SK-N-SH (cell line): Measurements from ENCODE around the gene STOX1. TPM values are rescaled to one million over a fixed set of nuclear protein-coding genes. Genes with fewer than 3 reads are reported as not detected.

Experiments
- CTCF ChIA-PET: fragments of 300-600, 350-600 bp; formaldehyde crosslinking; extraction: SDS; loops from one replicate; lab custom pipeline; 2021; lab: Yijun Ruan, JAX
- POLR2A ChIA-PET: fragments of 350-600 bp; sonication (Branson Sonifier 250); formaldehyde crosslinking; extraction: SDS; loops from one replicate; lab custom pipeline; 2020; ENCODE audit warnings: antibody characterized with exemption, inconsistent platforms; lab: Yijun Ruan, JAX
- DNase-seq: peaks from one replicate; pipeline ENCODE4 v3.0.0; 2012
- H2AFZ ChIP-seq: fragments of 200-600 bp; sonication (generic); 2 replicates; pipeline ENCODE4 v1.8.1; 2016; ENCODE audit warnings: antibody characterized with exemption, mild to moderate bottlenecking, low read depth
- H3F3A ChIP-seq: fragments of 200-600 bp; sonication (generic); replicated peaks from 2 replicates; pipeline ENCODE3; 2016; ENCODE audit warnings: antibody characterized with exemption, mild to moderate bottlenecking; ENCODE audit not compliant: insufficient read depth
- H3K27ac ChIP-seq, 2 experiments: fragments of 200-500 bp in 1 of 2; fragments of 200-600 bp in 1 of 2; sonication (Bioruptor generic) in 1 of 2; sonication (generic), shearing (Covaris generic) in 1 of 2; 2 replicates each; pipeline versions ENCODE4 v1.5.1 to v1.6.1; 2014 to 2016; ENCODE audit warnings: low read depth in 2 of 2, inconsistent platforms in 1 of 2, low read length in 1 of 2, mild to moderate bottlenecking in 1 of 2, mixed read lengths in 1 of 2
- H3K27me3 ChIP-seq: fragments of 200-600 bp; sonication (generic), shearing (Covaris generic); 2 replicates; pipeline ENCODE4 v1.6.1; 2016; ENCODE audit warnings: mixed run types; ENCODE audit not compliant: insufficient read depth
- H3K36me3 ChIP-seq, 2 experiments: fragments of 200-500 bp in 1 of 2; fragments of 200-600 bp in 1 of 2; sonication (Bioruptor generic) in 1 of 2; sonication (generic) in 1 of 2; replicated peaks in 1 of 2; 2 replicates each; pipeline versions ENCODE3 to v1.5.1; 2014 to 2016; ENCODE audit warnings: low read length in 1 of 2, mild to moderate bottlenecking in 1 of 2; ENCODE audit not compliant: insufficient read depth in 2 of 2, control insufficient read depth in 1 of 2
- H3K4me1 ChIP-seq, 2 experiments: fragments of 200-500 bp in 1 of 2; fragments of 200-600 bp in 1 of 2; sonication (Bioruptor generic) in 1 of 2; sonication (generic), shearing (Covaris generic) in 1 of 2; 2 replicates each; pipeline versions ENCODE4 v1.5.1 to v1.6.1; 2014 to 2016; ENCODE audit warnings: low read depth in 1 of 2, low read length in 1 of 2, mixed run types in 1 of 2; ENCODE audit not compliant: insufficient read depth in 2 of 2, control insufficient read depth in 1 of 2
- H3K4me2 ChIP-seq: fragments of 200-600 bp; sonication (generic), shearing (Covaris generic); 2 replicates; pipeline ENCODE4 v1.6.1; 2017; ENCODE audit warnings: mixed run types
- H3K4me3 ChIP-seq, 2 experiments: fragments of 200-500 bp in 1 of 2; fragments of 200-600 bp in 1 of 2; sonication (Bioruptor generic) in 1 of 2; sonication (generic), shearing (Covaris generic) in 1 of 2; 2 replicates each; pipeline versions ENCODE4 v1.5.1 to v1.8.1; 2014 to 2016; ENCODE audit warnings: low read depth in 2 of 2, inconsistent platforms in 1 of 2, low read length in 1 of 2, mild to moderate bottlenecking in 1 of 2, mixed read lengths in 1 of 2, moderate library complexity in 1 of 2
- H3K79me2 ChIP-seq: fragments of 200-600 bp; sonication (generic); 2 replicates; pipeline ENCODE4 v1.8.1; 2017; ENCODE audit warnings: mild to moderate bottlenecking; ENCODE audit not compliant: insufficient read depth
- H3K9ac ChIP-seq: fragments of 200-600 bp; sonication (generic); 2 replicates; pipeline ENCODE4 v1.6.1; 2017; ENCODE audit warnings: mixed run types
- H3K9me2 ChIP-seq: fragments of 200-600 bp; sonication (generic); 2 replicates; pipeline ENCODE4 v1.6.1; 2017; ENCODE audit warnings: mixed run types
- H3K9me3 ChIP-seq: fragments of 200-600 bp; sonication (generic); 2 replicates; pipeline ENCODE4 v1.6.1; 2017; ENCODE audit warnings: mixed run types, mild to moderate bottlenecking, moderate library complexity
- H4K20me1 ChIP-seq: fragments of 200-600 bp; sonication (generic); 2 replicates; pipeline ENCODE4 v1.6.1; 2017; ENCODE audit warnings: mild to moderate bottlenecking, mixed run types; ENCODE audit not compliant: insufficient read depth
- EZH2phosphoT487 ChIP-seq: fragments of 200-600 bp; sonication (generic); IDR thresholded peaks from 2 replicates; pipeline ENCODE4 v1.6.1; 2017; ENCODE audit warnings: low read depth, mixed run types, mild to moderate bottlenecking, antibody characterized with exemption, moderate library complexity, borderline replicate concordance
- FOSL2 ChIP-seq: IDR thresholded peaks from 2 replicates; pipeline ENCODE4 v1.4.0; 2012; ENCODE audit warnings: low read depth, mild to moderate bottlenecking, moderate library complexity, borderline replicate concordance
- FOXJ3 ChIP-seq: sonication (generic); formaldehyde crosslinking; IDR thresholded peaks from 2 replicates; pipeline ENCODE4 v1.5.1; 2020; ENCODE audit warnings: mild to moderate bottlenecking, missing genetic modification reagents
- GABPA ChIP-seq: IDR thresholded peaks from 2 replicates; pipeline ENCODE4 v1.4.0; 2012; ENCODE audit warnings: low read depth, mild to moderate bottlenecking
- JUND ChIP-seq: IDR thresholded peaks from 2 replicates; pipeline ENCODE4 v1.4.0; 2012
- MXI1 ChIP-seq: IDR thresholded peaks from 2 replicates; pipeline ENCODE4 v1.6.1; 2012; ENCODE audit warnings: mild to moderate bottlenecking, low read depth, low read length, improper control_type of control experiment
- NRF1 ChIP-seq: IDR thresholded peaks from 2 replicates; pipeline ENCODE4 v1.6.1; 2012; ENCODE audit warnings: low read depth, mild to moderate bottlenecking, low read length
- POLR2AphosphoS5 ChIP-seq: IDR thresholded peaks from 2 replicates; pipeline ENCODE4 v1.6.1; 2012; ENCODE audit warnings: low read depth, low read length
- RCOR1 ChIP-seq: fragments of 150-350 bp; IDR thresholded peaks from 2 replicates; pipeline ENCODE4 v1.6.1; 2017; ENCODE audit warnings: antibody characterized with exemption, low read length
- RFX5 ChIP-seq: IDR thresholded peaks from 2 replicates; pipeline ENCODE4 v1.6.1; 2012; ENCODE audit warnings: mild to moderate bottlenecking, improper control_type of control experiment, low read length
- SMC3 ChIP-seq: IDR thresholded peaks from 2 replicates; pipeline ENCODE4 v1.6.1; 2012; ENCODE audit warnings: low read depth, low read length, improper control_type of control experiment
- TCF12 ChIP-seq: IDR thresholded peaks from 2 replicates; pipeline ENCODE4 v1.4.0; 2012
- YY1 ChIP-seq: IDR thresholded peaks from 2 replicates; pipeline ENCODE4 v1.4.0; 2012; ENCODE audit warnings: low read depth, mild to moderate bottlenecking
- whole genome bisulfite sequencing: methylation state at CpG from one replicate; pipeline ENCODE4 v1.1.6; 2017; ENCODE audit warnings: low lambda C conversion rate; 5-methylcytosine and 5-hydroxymethylcytosine counted together
- polyA plus RNA-seq, 3 experiments: library from polyadenylated mRNA; depleted of rRNA; stranded (reverse); fragments of >200 nt; gene quantifications; 2 replicates each; pipeline ENCODE4 v1.2.3, GENCODE V29; 2012
- TF ChIP-seq, protein P1 (sequence below): IDR thresholded peaks from 2 replicates; pipeline ENCODE4 v1.6.1; 2012; ENCODE audit warnings: mild to moderate bottlenecking, low read depth, low read length, moderate library complexity
- TF ChIP-seq, protein P2 (sequence below): fragments of 200-600 bp; sonication (generic); IDR thresholded peaks from 2 replicates; pipeline ENCODE4 v1.6.1; 2017; ENCODE audit warnings: antibody characterized with exemption, mild to moderate bottlenecking, moderate library complexity
- TF ChIP-seq, protein P3 (sequence below): fragments of 150-350 bp; IDR thresholded peaks from 2 replicates; pipeline ENCODE4 v1.6.1; 2016; ENCODE audit warnings: mild to moderate bottlenecking, low read depth, low read length
- TF ChIP-seq, protein P4 (sequence below): IDR thresholded peaks from 2 replicates; pipeline ENCODE4 v1.4.0; 2012; ENCODE audit warnings: low read depth
- TF ChIP-seq, protein P5 (sequence below): fragments of 150-350 bp; IDR thresholded peaks from 2 replicates; pipeline ENCODE4 v1.6.1; 2017; ENCODE audit warnings: antibody characterized with exemption, low read length, low read depth, borderline replicate concordance

STOX1 gene
- polyA plus RNA-seq, 1 of the 3 experiments (the other 2 are of a cell fraction), result 0.13 TPM

DNA sequence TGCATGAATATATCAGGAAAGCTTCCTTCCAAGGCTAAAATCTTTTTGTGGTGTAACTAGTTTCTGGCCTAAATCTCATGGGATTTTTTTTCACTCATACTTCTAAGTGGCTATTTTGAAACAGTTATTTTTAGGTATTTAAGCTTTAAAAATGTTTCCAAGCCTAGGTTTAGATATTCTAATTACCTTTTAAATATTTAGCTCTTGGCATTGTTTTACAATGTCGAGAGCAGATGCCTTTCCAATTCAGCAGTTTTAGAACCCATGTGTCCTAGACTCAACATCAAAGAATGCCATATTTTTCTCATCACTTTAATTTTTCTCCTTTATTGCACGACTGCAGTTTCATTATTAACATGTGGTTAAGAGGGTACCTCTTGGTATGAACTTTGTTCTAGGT lies 27.1 kb upstream of the STOX1 start:
- H2AFZ ChIP-seq, result no peak overlapping the region
- no peak overlapping the region for H3K4me3 ChIP-seq
- H3K4me2 ChIP-seq, result no peak overlapping the region
- no peak for DNase-seq
- TF ChIP-seq EZH2phosphoT487 (no peak), YY1 (no peak), RCOR1 (no peak), MXI1 (no peak), SMC3 (no peak), GABPA (no peak), NRF1 (no peak), JUND (no peak), POLR2AphosphoS5 (no peak), RFX5 (no peak), FOXJ3 (no peak), TCF12 (no peak), FOSL2 (no peak)
- TF ChIP-seq, protein P1, sequence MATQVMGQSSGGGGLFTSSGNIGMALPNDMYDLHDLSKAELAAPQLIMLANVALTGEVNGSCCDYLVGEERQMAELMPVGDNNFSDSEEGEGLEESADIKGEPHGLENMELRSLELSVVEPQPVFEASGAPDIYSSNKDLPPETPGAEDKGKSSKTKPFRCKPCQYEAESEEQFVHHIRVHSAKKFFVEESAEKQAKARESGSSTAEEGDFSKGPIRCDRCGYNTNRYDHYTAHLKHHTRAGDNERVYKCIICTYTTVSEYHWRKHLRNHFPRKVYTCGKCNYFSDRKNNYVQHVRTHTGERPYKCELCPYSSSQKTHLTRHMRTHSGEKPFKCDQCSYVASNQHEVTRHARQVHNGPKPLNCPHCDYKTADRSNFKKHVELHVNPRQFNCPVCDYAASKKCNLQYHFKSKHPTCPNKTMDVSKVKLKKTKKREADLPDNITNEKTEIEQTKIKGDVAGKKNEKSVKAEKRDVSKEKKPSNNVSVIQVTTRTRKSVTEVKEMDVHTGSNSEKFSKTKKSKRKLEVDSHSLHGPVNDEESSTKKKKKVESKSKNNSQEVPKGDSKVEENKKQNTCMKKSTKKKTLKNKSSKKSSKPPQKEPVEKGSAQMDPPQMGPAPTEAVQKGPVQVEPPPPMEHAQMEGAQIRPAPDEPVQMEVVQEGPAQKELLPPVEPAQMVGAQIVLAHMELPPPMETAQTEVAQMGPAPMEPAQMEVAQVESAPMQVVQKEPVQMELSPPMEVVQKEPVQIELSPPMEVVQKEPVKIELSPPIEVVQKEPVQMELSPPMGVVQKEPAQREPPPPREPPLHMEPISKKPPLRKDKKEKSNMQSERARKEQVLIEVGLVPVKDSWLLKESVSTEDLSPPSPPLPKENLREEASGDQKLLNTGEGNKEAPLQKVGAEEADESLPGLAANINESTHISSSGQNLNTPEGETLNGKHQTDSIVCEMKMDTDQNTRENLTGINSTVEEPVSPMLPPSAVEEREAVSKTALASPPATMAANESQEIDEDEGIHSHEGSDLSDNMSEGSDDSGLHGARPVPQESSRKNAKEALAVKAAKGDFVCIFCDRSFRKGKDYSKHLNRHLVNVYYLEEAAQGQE, result no peak
- TF ChIP-seq, protein P2, sequence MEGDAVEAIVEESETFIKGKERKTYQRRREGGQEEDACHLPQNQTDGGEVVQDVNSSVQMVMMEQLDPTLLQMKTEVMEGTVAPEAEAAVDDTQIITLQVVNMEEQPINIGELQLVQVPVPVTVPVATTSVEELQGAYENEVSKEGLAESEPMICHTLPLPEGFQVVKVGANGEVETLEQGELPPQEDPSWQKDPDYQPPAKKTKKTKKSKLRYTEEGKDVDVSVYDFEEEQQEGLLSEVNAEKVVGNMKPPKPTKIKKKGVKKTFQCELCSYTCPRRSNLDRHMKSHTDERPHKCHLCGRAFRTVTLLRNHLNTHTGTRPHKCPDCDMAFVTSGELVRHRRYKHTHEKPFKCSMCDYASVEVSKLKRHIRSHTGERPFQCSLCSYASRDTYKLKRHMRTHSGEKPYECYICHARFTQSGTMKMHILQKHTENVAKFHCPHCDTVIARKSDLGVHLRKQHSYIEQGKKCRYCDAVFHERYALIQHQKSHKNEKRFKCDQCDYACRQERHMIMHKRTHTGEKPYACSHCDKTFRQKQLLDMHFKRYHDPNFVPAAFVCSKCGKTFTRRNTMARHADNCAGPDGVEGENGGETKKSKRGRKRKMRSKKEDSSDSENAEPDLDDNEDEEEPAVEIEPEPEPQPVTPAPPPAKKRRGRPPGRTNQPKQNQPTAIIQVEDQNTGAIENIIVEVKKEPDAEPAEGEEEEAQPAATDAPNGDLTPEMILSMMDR, result no peak
- TF ChIP-seq, protein P3, sequence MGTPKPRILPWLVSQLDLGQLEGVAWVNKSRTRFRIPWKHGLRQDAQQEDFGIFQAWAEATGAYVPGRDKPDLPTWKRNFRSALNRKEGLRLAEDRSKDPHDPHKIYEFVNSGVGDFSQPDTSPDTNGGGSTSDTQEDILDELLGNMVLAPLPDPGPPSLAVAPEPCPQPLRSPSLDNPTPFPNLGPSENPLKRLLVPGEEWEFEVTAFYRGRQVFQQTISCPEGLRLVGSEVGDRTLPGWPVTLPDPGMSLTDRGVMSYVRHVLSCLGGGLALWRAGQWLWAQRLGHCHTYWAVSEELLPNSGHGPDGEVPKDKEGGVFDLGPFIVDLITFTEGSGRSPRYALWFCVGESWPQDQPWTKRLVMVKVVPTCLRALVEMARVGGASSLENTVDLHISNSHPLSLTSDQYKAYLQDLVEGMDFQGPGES, result no peak
- TF ChIP-seq, protein P4, sequence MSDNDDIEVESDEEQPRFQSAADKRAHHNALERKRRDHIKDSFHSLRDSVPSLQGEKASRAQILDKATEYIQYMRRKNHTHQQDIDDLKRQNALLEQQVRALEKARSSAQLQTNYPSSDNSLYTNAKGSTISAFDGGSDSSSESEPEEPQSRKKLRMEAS, result no peak
- TF ChIP-seq, protein P5, sequence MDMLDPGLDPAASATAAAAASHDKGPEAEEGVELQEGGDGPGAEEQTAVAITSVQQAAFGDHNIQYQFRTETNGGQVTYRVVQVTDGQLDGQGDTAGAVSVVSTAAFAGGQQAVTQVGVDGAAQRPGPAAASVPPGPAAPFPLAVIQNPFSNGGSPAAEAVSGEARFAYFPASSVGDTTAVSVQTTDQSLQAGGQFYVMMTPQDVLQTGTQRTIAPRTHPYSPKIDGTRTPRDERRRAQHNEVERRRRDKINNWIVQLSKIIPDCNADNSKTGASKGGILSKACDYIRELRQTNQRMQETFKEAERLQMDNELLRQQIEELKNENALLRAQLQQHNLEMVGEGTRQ, result no peak
- no peaks in the 10 kb centered on the region for H3K27me3 ChIP-seq
- no peak overlapping the region for H3K27ac ChIP-seq
- WGBS, result 88% methylated on average over 2 of the region's 2 CpGs
- H4K20me1 ChIP-seq, result no peaks in the 10 kb centered on the region
- peaks cover 10% of the 10 kb centered on the region for H3F3A ChIP-seq
- ChIA-PET CTCF (interaction anchor here (0.7 to 1.8 kb wide), 3 partner anchors 97 to 438 kb away, joined by 3 to 4 read pairs (median 4); no protein-coding TSS in a partner anchor), POLR2A (interaction anchor here (0.5 kb wide), 1 partner anchor 41 kb away, joined by 5 read pairs; no protein-coding TSS in a partner anchor)
- no peak overlapping the region for H3K9ac ChIP-seq
- H3K79me2 ChIP-seq, result no peaks in the 10 kb centered on the region
- no peaks in the 10 kb centered on the region for H3K9me3 ChIP-seq
- H3K9me2 ChIP-seq, result no peaks in the 10 kb centered on the region
- peaks cover 0 to 26% of the 10 kb centered on the region in 2 experiments for H3K36me3 ChIP-seq
- H3K4me1 ChIP-seq, result no peaks in the 10 kb centered on the region
